ENCODE measurements around the gene NABP1. TPM values are rescaled to one million over a fixed set of nuclear protein-coding genes. Genes with fewer than 3 reads are reported as not detected.

Gene NABP1
- total RNA-seq, 1 donor from 2014 or later = 15.3 TPM

- Mint-ChIP-seq H3K4me3 (no peak overlapping the region), H3K27me3 (no peaks in the 10 kb centered on the region), H3K36me3 (no peaks in the 10 kb centered on the region), H3K27ac (no peak overlapping the region), H3K4me1 (ENCODE audit: unreplicated experiment) (no peaks in the 10 kb centered on the region), H3K9me3 (no peaks in the 10 kb centered on the region)
- no peak for TF ChIP-seq CTCF (conservative IDR thresholded peaks at IDR 0.05)
- DNase-seq (ENCODE audit: extremely low spot score, unreplicated experiment) = no peak
These were observed 51.1 kb downstream of the NABP1 start for GRCh38 chr2:191728750-191729624.

- Mint-ChIP-seq H3K9me3 (no peaks in the 10 kb centered on the region), H3K27ac (no peak overlapping the region), H3K4me3 (no peak overlapping the region), H3K27me3 (no peaks in the 10 kb centered on the region), H3K36me3 (no peaks in the 10 kb centered on the region), H3K4me1 (ENCODE audit: unreplicated experiment) (no peaks in the 10 kb centered on the region)
- no peak for TF ChIP-seq CTCF (conservative IDR thresholded peaks at IDR 0.05)
- DNase-seq (ENCODE audit: extremely low spot score, unreplicated experiment) = no peak
These were observed 52.3 kb downstream of the NABP1 start for GRCh38 chr2:191730263-191730662.

Other genes starting within 250 kb of the NABP1 start
- gene CAVIN2, start 169.0 kb downstream of the NABP1 start, total RNA-seq (ENCODE audit: low replicate concordance) = 2.9 and 3.4 TPM in 2 replicates